H9 (cell line): ENCODE results near the gene PCSK2. TPM values are rescaled to one million over a fixed set of nuclear protein-coding genes. Genes with fewer than 3 reads are reported as not detected.

Source experiments
- DNase-seq: peaks from one replicate; pipeline ENCODE4 v3.0.0-alpha.2; 2017
- H2AFZ ChIP-seq: one replicate; pipeline ENCODE4 v1.6.1; 2013; ENCODE audit warnings: mild to moderate bottlenecking, low read length, control low read depth, moderate library complexity
- H2AK5ac ChIP-seq: 2 replicates; pipeline ENCODE4 v1.6.1; 2013; ENCODE audit warnings: low read length, control low read depth, mixed read lengths; ENCODE audit not compliant: insufficient read length
- H2BK120ac ChIP-seq: one replicate; pipeline ENCODE4 v1.6.1; 2013; ENCODE audit warnings: low read depth, mild to moderate bottlenecking, low read length, control low read depth, inconsistent platforms; ENCODE audit not compliant: poor library complexity, severe bottlenecking
- H2BK12ac ChIP-seq: 2 replicates; pipeline ENCODE4 v1.6.1; 2013; ENCODE audit warnings: low read length, control low read depth, mixed read lengths, low read depth; ENCODE audit not compliant: insufficient read length
- H2BK15ac ChIP-seq: 2 replicates; pipeline ENCODE4 v1.6.1; 2013; ENCODE audit warnings: low read depth, low read length, control low read depth
- H2BK20ac ChIP-seq: one replicate; pipeline ENCODE4 v1.6.1; 2013; ENCODE audit warnings: low read depth, mild to moderate bottlenecking, low read length, control low read depth, inconsistent platforms; ENCODE audit not compliant: poor library complexity, severe bottlenecking
- H2BK5ac ChIP-seq: 2 replicates; pipeline ENCODE4 v1.6.1; 2013; ENCODE audit warnings: low read length, control low read depth, mixed read lengths; ENCODE audit not compliant: insufficient read length
- H3K14ac ChIP-seq: 2 replicates; pipeline ENCODE4 v1.6.1; 2013; ENCODE audit warnings: low read length, control low read depth; ENCODE audit not compliant: insufficient read depth
- H3K18ac ChIP-seq: 2 replicates; pipeline ENCODE4 v1.6.1; 2013; ENCODE audit warnings: low read depth, mild to moderate bottlenecking, mixed read lengths, low read length, control low read depth; ENCODE audit not compliant: insufficient read length
- H3K23ac ChIP-seq: 2 replicates; pipeline ENCODE4 v1.6.1; 2013; ENCODE audit warnings: low read length, control low read depth, mixed read lengths, low read depth; ENCODE audit not compliant: insufficient read length
- H3K23me2 ChIP-seq: 2 replicates; pipeline ENCODE4 v1.6.1; 2013; ENCODE audit warnings: low read depth, mild to moderate bottlenecking, mixed read lengths, low read length, control low read depth; ENCODE audit not compliant: insufficient read length, poor library complexity, severe bottlenecking
- H3K27ac ChIP-seq: 2 replicates; pipeline ENCODE4 v1.5.1; 2013; ENCODE audit warnings: low read length, control low read depth, mixed read lengths, low read depth; ENCODE audit not compliant: insufficient read length
- H3K27me3 ChIP-seq: 2 replicates; pipeline ENCODE4 v1.6.1; 2013; ENCODE audit warnings: low read length, control low read depth, inconsistent platforms; ENCODE audit not compliant: insufficient read depth
- H3K4ac ChIP-seq: 2 replicates; pipeline ENCODE4 v1.6.1; 2013; ENCODE audit warnings: low read depth, mild to moderate bottlenecking, control low read depth, inconsistent platforms, low read length, moderate library complexity
- H3K4me1 ChIP-seq: 2 replicates; pipeline ENCODE4 v1.6.1; 2013; ENCODE audit warnings: low read length, control low read depth, inconsistent platforms; ENCODE audit not compliant: insufficient read depth
- H3K4me2 ChIP-seq: 2 replicates; pipeline ENCODE4 v1.6.1; 2013; ENCODE audit warnings: low read length, control low read depth, mixed read lengths; ENCODE audit not compliant: insufficient read length, insufficient read depth
- H3K56ac ChIP-seq: 2 replicates; pipeline ENCODE4 v1.6.1; 2013; ENCODE audit warnings: low read depth, mild to moderate bottlenecking, mixed read lengths, low read length, control low read depth; ENCODE audit not compliant: insufficient read length
- H3K79me1 ChIP-seq: 2 replicates; pipeline ENCODE4 v1.6.1; 2013; ENCODE audit warnings: low read depth, mild to moderate bottlenecking, moderate library complexity, low read length, control low read depth, inconsistent platforms; ENCODE audit not compliant: insufficient read depth, poor library complexity, severe bottlenecking
- H3K79me2 ChIP-seq: 2 replicates; pipeline ENCODE4 v1.6.1; 2013; ENCODE audit warnings: low read length, control low read depth, inconsistent platforms; ENCODE audit not compliant: insufficient read depth
- H3K9ac ChIP-seq: 2 replicates; pipeline ENCODE4 v1.6.1; 2013; ENCODE audit warnings: low read length, control low read depth, mixed read lengths; ENCODE audit not compliant: insufficient read length; ENCODE audit errors: extremely low read depth
- H3K9me3 ChIP-seq: one replicate; pipeline ENCODE4 v1.6.1; 2013; ENCODE audit warnings: low read depth, low read length, inconsistent platforms; ENCODE audit not compliant: control insufficient read depth
- H3T11ph ChIP-seq: one replicate; pipeline ENCODE4 v1.6.1; 2013; ENCODE audit warnings: mild to moderate bottlenecking, low read length, control low read depth, inconsistent platforms
- H4K20me1 ChIP-seq: one replicate; pipeline ENCODE4 v1.6.1; 2013; ENCODE audit not compliant: control insufficient read depth, insufficient read length, insufficient read depth
- H4K5ac ChIP-seq: 2 replicates; pipeline ENCODE4 v1.6.1; 2013; ENCODE audit warnings: low read depth, mild to moderate bottlenecking, mixed read lengths, low read length, control low read depth; ENCODE audit not compliant: insufficient read length
- H4K8ac ChIP-seq: replicated peaks from 2 replicates; pipeline ENCODE4 v1.6.1; 2013; ENCODE audit warnings: low read length, control low read depth, mixed read lengths, low read depth; ENCODE audit not compliant: insufficient read length
- H4K91ac ChIP-seq: 2 replicates; pipeline ENCODE4 v1.6.1; 2013; ENCODE audit warnings: low read depth, mild to moderate bottlenecking, moderate library complexity, mixed read lengths, low read length, control low read depth; ENCODE audit not compliant: insufficient read length
- H3K27ac Mint-ChIP-seq, 3 experiments: 2 replicates in 2 of 3; 3 replicates in 1 of 3; pipeline ENCODE4 v1.8.0; 2020 to 2021; ENCODE audit warnings: mixed read lengths in 3 of 3, mild to moderate bottlenecking in 1 of 3, moderate library complexity in 1 of 3
- H3K27me3 Mint-ChIP-seq: 2 replicates; pipeline ENCODE4 v1.8.0; 2021; ENCODE audit warnings: low read depth, mild to moderate bottlenecking, moderate library complexity, mixed read lengths
- H3K36me3 Mint-ChIP-seq, 3 experiments: 2 replicates in 2 of 3; 3 replicates in 1 of 3; pipeline ENCODE4 v1.8.0; 2020 to 2021; ENCODE audit warnings: low read depth in 3 of 3, mixed read lengths in 3 of 3; ENCODE audit not compliant: insufficient read depth in 1 of 3
- H3K4me1 Mint-ChIP-seq, 2 experiments: 2 replicates each; pipeline ENCODE4 v1.8.0; 2020; ENCODE audit warnings: mixed read lengths in 2 of 2
- H3K4me3 Mint-ChIP-seq, 2 experiments: 2 replicates in 1 of 2; 3 replicates in 1 of 2; pipeline ENCODE4 v1.8.0; 2020 to 2021; ENCODE audit warnings: mild to moderate bottlenecking in 2 of 2, mixed read lengths in 2 of 2, moderate library complexity in 1 of 2
- H3K9me3 Mint-ChIP-seq, 2 experiments: 2 replicates in 1 of 2; 3 replicates in 1 of 2; pipeline ENCODE4 v1.8.0; 2020; ENCODE audit warnings: mild to moderate bottlenecking in 2 of 2, mixed read lengths in 2 of 2, moderate library complexity in 1 of 2
- WGBS: extraction: QIAGEN DNeasy Blood & Tissue Kit; methylation state at CpG from one replicate; pipeline ENCODE4 v1.1.7; 2013; ENCODE audit warnings: missing lambda C conversion rate, low lambda C conversion rate, mixed read lengths; ENCODE audit not compliant: insufficient read length; ENCODE audit errors: extremely low coverage; 5-methylcytosine and 5-hydroxymethylcytosine counted together
- total RNA-seq: library from RNA; stranded (reverse); gene quantifications from 2 replicates; pipeline ENCODE4 v1.2.1, GENCODE V29; 2021
- TF ChIP-seq, protein P1 (sequence below): fragments of 200-600 bp; sonication (generic); conservative IDR thresholded peaks from 3 replicates; pipeline ENCODE4 v1.8.0; 2021; ENCODE audit warnings: antibody characterized with exemption, mild to moderate bottlenecking

PCSK2 gene
- total RNA-seq, 1 experiment from 2014 or later = 2.8 TPM

GRCh38 chr20:17460119-17460518 lies 233.3 kb downstream of the PCSK2 start:
- no peak overlapping the region for H3K14ac ChIP-seq
- no peak overlapping the region for H3K56ac ChIP-seq
- no peaks in the 10 kb centered on the region for H3K27me3 ChIP-seq
- H3K9me3 Mint-ChIP-seq = no peaks in the 10 kb centered on the region
- WGBS = no CpG with 5 or more reads among the region's 2 CpGs
- H2AK5ac ChIP-seq = no peak overlapping the region
- H3K4me1 ChIP-seq = no peaks in the 10 kb centered on the region
- no peak overlapping the region for H4K91ac ChIP-seq
- H4K8ac ChIP-seq = no peak overlapping the region
- H4K20me1 ChIP-seq = no peaks in the 10 kb centered on the region
- H3K18ac ChIP-seq = no peak overlapping the region
- no peak overlapping the region for H3K27ac Mint-ChIP-seq
- no peak overlapping the region for H2BK15ac ChIP-seq
- TF ChIP-seq, protein P1, sequence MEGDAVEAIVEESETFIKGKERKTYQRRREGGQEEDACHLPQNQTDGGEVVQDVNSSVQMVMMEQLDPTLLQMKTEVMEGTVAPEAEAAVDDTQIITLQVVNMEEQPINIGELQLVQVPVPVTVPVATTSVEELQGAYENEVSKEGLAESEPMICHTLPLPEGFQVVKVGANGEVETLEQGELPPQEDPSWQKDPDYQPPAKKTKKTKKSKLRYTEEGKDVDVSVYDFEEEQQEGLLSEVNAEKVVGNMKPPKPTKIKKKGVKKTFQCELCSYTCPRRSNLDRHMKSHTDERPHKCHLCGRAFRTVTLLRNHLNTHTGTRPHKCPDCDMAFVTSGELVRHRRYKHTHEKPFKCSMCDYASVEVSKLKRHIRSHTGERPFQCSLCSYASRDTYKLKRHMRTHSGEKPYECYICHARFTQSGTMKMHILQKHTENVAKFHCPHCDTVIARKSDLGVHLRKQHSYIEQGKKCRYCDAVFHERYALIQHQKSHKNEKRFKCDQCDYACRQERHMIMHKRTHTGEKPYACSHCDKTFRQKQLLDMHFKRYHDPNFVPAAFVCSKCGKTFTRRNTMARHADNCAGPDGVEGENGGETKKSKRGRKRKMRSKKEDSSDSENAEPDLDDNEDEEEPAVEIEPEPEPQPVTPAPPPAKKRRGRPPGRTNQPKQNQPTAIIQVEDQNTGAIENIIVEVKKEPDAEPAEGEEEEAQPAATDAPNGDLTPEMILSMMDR = no peak
- no peaks in the 10 kb centered on the region for H3K4me1 Mint-ChIP-seq
- H3K79me2 ChIP-seq = no peaks in the 10 kb centered on the region
- H3K27ac ChIP-seq = no peak overlapping the region
- H3K4ac ChIP-seq = no peak overlapping the region
- no peak overlapping the region for H3K4me2 ChIP-seq
- no peaks in the 10 kb centered on the region for H3K79me1 ChIP-seq
- H2BK5ac ChIP-seq = no peak overlapping the region
- H3K23me2 ChIP-seq = no peaks in the 10 kb centered on the region
- no peak for DNase-seq
- no peak overlapping the region for H3T11ph ChIP-seq
- no peak overlapping the region for H2AFZ ChIP-seq
- no peak overlapping the region for H3K4me3 Mint-ChIP-seq
- H3K9me3 ChIP-seq = no peaks in the 10 kb centered on the region
- no peak overlapping the region for H2BK12ac ChIP-seq
- H2BK20ac ChIP-seq = no peak overlapping the region
- H2BK120ac ChIP-seq = no peak overlapping the region
- no peaks in the 10 kb centered on the region; the same call in 1 of the 2 replicates for H3K27me3 Mint-ChIP-seq
- no peak overlapping the region for H3K23ac ChIP-seq
- H3K36me3 Mint-ChIP-seq = no peaks in the 10 kb centered on the region
- no peak overlapping the region for H4K5ac ChIP-seq
- H3K9ac ChIP-seq = no peak overlapping the region
